GM12875 (cell line): ENCODE data around the gene PLCB1.

Experiments used
- H3K4me3 ChIP-seq: one replicate; pipeline ENCODE4 v1.5.1; 2011; ENCODE audit warnings: low read depth, low read length, control low read depth
- TF ChIP-seq, protein P1 (sequence below): IDR thresholded peaks from 2 replicates; pipeline ENCODE4 v1.5.1; 2011; ENCODE audit warnings: low read depth, mild to moderate bottlenecking, control low read depth, inconsistent platforms, low read length, moderate library complexity, borderline replicate concordance; ENCODE audit not compliant: insufficient read depth

PLCB1 gene

DNA sequence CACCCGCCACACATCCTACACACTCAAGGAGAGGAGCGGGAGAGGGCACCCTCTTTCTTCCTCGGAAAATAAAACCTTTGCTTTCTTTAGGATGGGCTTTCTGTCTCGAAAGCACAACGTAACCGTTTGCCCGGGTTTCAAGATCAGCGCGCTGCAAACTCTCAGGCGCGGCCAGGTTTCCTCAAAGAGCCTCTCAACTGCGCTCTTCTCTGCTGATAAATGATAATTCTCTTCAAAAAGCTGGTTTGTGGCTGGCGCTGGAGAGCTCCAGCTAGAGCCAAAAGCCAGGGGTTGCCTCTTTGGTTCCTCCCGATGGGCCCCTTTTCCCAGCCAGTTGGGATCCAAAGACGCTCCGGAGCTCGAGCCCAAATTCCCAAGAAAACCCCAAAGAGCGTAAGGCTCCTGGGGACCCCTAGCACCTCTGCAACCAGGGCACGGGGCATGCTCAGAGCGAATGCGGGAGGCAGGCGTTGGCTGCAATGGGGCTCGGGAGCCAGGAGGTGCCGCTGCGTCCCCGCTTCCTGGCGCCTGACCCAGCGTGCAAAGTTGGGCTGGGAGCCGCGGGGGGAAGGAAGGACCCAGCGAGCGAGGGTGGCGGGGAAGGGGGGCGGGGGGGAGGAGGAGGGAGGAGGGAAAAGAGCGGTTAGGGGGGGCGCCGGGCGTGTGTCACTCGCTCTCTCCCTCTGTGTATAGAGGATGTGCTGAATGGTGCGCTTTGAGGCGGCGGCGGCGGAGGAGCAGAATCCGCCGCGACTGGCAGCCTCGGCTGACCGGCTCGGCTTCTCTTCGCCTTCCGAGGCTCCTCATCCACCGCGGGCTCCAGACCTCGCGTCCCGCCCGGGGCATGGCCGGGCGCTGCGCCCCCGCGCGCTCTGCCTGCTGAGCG, at the start of gene PLCB1:
Gene PLCB1 (plus strand): TSS at position 669 of the 886 bp plus-strand sequence. CDS start 386 bp downstream, outside the sequence.
- TF ChIP-seq, protein P1, sequence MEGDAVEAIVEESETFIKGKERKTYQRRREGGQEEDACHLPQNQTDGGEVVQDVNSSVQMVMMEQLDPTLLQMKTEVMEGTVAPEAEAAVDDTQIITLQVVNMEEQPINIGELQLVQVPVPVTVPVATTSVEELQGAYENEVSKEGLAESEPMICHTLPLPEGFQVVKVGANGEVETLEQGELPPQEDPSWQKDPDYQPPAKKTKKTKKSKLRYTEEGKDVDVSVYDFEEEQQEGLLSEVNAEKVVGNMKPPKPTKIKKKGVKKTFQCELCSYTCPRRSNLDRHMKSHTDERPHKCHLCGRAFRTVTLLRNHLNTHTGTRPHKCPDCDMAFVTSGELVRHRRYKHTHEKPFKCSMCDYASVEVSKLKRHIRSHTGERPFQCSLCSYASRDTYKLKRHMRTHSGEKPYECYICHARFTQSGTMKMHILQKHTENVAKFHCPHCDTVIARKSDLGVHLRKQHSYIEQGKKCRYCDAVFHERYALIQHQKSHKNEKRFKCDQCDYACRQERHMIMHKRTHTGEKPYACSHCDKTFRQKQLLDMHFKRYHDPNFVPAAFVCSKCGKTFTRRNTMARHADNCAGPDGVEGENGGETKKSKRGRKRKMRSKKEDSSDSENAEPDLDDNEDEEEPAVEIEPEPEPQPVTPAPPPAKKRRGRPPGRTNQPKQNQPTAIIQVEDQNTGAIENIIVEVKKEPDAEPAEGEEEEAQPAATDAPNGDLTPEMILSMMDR = peak; percentile 95

DNA sequence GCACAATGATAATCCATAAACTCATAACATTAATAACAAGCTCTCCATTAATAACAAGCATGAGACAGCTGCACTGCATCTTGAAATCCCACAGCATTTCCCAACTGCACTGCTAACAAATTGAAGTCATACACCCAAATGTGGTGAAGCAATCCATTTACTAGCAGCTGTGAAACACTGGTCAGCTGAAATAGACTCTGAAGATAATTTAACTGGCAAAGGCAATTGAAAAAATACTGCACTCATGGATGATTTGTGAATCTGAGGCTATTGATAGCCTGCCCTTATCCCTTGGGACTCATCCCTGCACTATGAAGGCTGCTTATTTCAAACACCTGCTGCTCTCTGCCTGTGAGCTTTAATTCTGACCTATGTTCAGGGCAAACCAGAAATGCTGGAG, 49.1 kb upstream of the PLCB1 start:
- no peak overlapping the region for H3K4me3 ChIP-seq
- TF ChIP-seq, protein P1 = no peak

More for the DNA sequence above, at the start of gene PLCB1:
- H3K4me3 ChIP-seq = peak within 1 kb of the TSS; percentile 53

- no peak overlapping the region for H3K4me3 ChIP-seq
Measured at GRCh38 chr20:8089668-8090067, 42.4 kb upstream of the PLCB1 start.

GRCh38 chr20:8094415-8094818, 37.6 kb upstream of the PLCB1 start:
- H3K4me3 ChIP-seq = no peak overlapping the region
- TF ChIP-seq, protein P1 = no peak

More at GRCh38 chr20:8089668-8090067, 42.4 kb upstream of the PLCB1 start:
- TF ChIP-seq, protein P1 = no peak

- TF ChIP-seq, protein P1 = no peak
- H3K4me3 ChIP-seq = no peak overlapping the region
Measured at GRCh38 chr20:8094850-8095249, 37.2 kb upstream of the PLCB1 start.

DNA sequence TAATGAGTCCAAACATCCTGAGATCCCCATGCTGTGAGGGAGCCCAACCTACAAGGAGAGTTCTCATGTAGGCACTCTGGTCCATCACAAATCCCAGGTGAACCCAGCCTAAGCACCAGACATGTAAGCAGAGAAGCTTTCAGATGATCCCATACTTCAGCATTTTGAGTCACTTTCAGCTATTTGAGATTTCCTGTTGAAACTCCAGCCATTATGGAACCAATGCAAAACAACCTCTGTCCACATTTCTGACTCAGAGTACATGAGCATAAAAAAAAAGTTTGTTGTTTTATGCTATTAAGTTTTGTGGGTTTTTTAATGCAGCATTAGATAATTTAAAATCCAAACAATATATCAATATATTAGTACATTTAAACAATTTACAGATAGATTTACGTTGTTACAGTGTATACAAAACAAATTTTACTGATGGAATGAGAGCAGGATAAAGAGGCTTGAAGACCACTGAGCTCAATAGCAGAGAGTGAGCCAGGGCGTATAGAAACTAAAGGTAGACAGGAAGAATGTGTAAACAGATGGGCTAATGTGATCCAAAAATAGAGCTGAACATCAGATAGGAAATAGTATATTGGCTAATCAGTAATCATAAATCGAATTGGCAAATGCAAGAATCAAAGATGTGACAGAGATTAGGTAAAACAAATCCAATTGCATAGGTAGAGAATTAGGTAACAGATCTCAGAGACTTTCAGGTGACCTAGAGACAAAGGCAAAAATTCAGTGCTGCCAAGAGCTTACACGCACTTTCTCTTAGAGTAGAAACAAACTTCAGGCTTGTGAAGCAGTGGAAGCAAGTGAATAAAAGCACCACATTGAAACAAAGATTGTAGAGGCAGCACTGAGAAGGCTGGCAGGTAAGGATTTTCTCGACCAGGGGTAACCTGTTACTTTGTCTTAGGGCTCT, 36.2 kb upstream of the PLCB1 start:
- no peak overlapping the region for H3K4me3 ChIP-seq
- TF ChIP-seq, protein P1 = no peak

DNA sequence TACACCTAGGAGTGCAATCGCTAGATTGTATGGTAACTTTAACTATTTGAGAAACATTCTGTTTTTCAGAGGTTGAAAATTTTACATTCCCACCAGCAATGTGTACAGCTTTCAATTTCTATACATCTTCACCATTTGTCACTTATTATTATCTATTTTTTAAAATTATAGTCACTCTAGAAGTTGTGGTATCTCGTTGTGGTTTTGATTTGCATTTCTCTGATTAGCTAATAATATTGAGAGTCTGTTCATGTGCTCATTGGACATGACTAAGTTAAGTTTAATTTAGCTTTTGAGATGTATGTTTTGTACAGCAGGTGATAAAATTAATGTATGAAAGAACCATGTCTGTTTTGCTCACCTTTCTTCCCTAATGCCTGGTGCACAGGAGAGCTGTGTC, 34.8 kb upstream of the PLCB1 start:
- no peak overlapping the region for H3K4me3 ChIP-seq
- TF ChIP-seq, protein P1 = no peak
